ENCODE measurements around the gene PLB1. TPM values are rescaled to one million over a fixed set of nuclear protein-coding genes. Genes with fewer than 3 reads are reported as not detected.

PLB1 gene
- total RNA-seq, 2 experiments from 2014 or later, result 0.87 to 1.1 TPM

DNA sequence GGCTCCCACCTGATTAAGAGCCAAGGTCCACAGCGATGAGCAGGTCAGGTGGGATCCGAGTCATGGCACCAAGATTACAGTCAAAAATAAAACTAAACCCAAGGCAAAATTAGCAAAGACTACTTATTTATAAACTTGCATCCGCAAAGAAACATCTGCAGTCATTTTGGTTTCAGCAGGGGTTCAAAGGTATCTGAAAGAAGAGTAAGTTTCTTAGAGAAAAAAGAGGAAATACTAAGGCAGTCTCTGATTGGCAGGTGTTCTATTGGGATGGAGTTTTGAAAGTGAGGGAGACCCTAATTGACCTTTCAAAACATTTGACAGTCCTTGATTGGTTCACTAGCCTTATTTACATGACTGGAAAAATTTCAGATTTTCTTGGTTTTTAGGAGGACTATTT is 11.0 kb upstream of the PLB1 start:
- DNase-seq (no peak), ATAC-seq (no peak)
- CTCF ChIA-PET, result interaction anchor here (0.6 to 1.0 kb wide), 2 partner anchors 8 to 825 kb away, joined by 3 to 4 read pairs; no protein-coding TSS in a partner anchor
- H3K27me3 Mint-ChIP-seq, result no peaks in the 10 kb centered on the region
- no peaks in the 10 kb centered on the region for H3K36me3 Mint-ChIP-seq (ENCODE audit: low read depth)
- POLR2A ChIA-PET, result no interaction called here
- intact Hi-C loops (cut with DNase I, micrococcal nuclease), result no loop called here
- H3K4me1 Mint-ChIP-seq, result peaks cover 4% of the 10 kb centered on the region
- no peak overlapping the region for H3K27ac Mint-ChIP-seq
- H3K9me3 Mint-ChIP-seq (ENCODE audit: low read depth), result peaks cover 4% of the 10 kb centered on the region
- no peak overlapping the region for H3K4me3 Mint-ChIP-seq

DNA sequence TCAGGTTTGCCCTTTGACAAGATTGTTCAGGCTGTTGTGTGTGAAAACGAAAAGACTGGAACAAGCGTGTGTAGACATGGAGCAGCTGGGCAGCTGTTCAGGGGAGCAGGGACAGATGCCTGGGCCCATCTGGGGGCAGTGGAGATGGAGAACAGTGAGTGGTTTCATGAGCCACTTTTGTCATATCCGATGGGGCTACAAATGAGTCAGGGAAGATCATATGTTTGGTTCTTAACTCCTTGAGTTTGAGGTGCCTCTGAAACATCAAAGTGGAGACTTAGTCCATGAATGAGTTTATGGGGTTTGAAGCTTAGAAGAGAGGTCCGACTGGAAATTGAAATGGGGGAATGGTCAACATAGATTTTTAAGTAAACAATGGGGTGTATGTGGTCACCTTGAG is 9.3 kb upstream of the PLB1 start:
- Mint-ChIP-seq H3K4me3 (no peak overlapping the region), H3K27ac (no peak overlapping the region), H3K4me1 (no peaks in the 10 kb centered on the region), H3K36me3 (ENCODE audit: low read depth) (no peaks in the 10 kb centered on the region), H3K27me3 (no peaks in the 10 kb centered on the region), H3K9me3 (ENCODE audit: low read depth) (peaks cover 3% of the 10 kb centered on the region)
- ATAC-seq, result peak; percentile 42
- no peak for DNase-seq
- ChIA-PET CTCF (interaction anchor here (0.7 kb wide), 1 partner anchor 783 kb away, joined by 3 read pairs; no protein-coding TSS in a partner anchor), POLR2A (no interaction called here)
- intact Hi-C loops (cut with DNase I, micrococcal nuclease), result no loop called here

DNA sequence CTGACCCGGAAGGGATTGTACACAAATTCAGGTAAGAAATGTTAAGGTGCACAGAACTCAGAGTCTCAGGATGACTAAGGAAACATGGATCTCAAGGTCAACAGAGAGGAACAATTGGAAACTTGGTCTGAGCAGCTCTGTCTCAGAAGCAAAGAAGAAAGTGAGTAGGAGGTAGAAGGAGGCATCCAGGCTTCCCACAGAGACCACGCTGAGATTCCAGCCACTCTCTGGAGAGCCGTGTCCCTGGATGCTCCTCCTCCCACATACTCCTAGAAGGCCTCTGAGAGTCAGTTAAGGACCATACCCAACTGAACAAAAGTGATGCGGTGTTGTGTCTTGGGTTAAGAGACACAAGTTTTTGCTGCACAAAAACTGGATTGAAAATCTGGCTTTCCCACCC is 8.6 kb upstream of the PLB1 start:
- DNase-seq (no peak), ATAC-seq (no peak)
- no peaks in the 10 kb centered on the region for H3K36me3 Mint-ChIP-seq (ENCODE audit: low read depth)
- no peaks in the 10 kb centered on the region for H3K27me3 Mint-ChIP-seq
- H3K4me1 Mint-ChIP-seq, result no peaks in the 10 kb centered on the region
- CTCF ChIA-PET, result interaction anchor here (0.7 kb wide), 2 partner anchors 51 to 784 kb away, joined by 3 read pairs; no protein-coding TSS in a partner anchor
- H3K9me3 Mint-ChIP-seq (ENCODE audit: low read depth), result peaks cover 3% of the 10 kb centered on the region
- H3K4me3 Mint-ChIP-seq, result no peak overlapping the region
- H3K27ac Mint-ChIP-seq, result no peak overlapping the region
- POLR2A ChIA-PET, result no interaction called here
- intact Hi-C loops (cut with DNase I, micrococcal nuclease), result no loop called here

DNA sequence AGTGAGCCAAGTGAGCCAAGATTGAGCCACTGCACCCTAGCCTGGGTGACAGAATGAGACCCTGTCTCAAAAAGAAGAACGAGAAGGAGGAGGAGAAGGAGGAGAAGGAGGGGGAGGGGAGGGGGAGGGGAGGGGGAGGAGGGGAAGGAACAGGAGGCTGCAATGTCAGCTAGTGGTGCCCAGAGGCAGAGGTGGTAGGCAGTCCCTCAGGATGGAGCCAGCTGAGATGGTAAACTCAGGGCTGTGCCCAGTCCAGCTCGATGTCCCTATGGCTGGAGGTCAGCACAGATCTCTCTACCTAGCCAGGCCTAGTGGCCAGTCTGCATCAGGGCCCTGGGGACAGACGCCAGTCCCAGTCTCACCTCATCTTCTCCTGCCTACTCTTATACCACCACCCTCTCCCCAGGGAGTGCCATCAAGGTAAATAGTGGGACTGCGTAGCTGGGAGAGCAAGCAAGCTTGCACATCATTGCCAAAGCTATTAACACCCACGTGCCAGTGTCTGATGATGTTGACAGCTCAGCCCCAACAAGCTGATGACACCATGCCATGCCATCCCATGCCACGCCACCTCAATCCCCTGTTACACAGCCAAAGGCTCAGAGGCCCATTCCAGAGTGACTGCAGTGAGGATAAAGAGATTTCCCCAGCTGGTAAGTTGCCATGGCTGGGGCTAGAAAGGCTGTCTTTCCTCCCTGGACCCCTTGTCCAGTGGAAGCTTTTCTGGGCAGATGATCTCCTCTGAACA is 7.6 kb upstream of the PLB1 start:
- no peak for ATAC-seq
- H3K9me3 Mint-ChIP-seq (ENCODE audit: low read depth), result no peaks in the 10 kb centered on the region
- intact Hi-C loops (cut with DNase I, micrococcal nuclease), result no loop called here

DNA sequence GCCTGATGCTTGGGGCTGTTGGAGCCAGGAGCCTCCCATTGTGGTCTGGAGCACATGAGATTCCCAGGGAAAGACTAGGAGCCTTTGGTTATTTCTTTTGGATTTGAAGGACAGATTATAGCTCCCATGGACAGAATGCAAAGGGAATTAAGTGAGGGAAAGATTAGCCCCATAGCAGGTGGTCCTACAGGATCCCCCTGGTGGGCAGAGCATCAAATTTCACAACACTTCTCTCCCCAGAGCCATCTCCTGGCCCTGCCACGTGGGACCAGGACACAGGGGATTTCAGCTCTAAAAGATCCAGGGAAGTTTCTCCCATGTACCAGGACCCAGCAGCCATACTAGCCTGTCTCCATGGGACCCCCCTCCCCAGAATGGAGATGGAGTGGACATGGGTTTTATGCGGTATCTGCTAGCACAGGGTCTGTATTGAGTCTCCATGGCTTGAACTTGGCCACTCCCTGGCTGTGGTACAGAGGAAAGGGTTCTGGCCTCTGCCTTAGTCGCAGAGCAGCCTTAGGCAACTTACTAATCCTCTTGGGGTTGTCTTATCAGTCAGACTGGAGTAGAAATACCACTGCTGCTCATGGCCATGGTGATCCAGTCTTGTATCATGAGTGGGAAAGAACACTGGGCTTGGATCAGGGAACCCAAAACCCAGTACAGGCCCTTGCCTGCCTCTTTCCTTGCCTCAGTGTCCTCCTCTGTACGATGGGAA is 6.8 kb upstream of the PLB1 start:
- Mint-ChIP-seq H3K4me1 (no peaks in the 10 kb centered on the region), H3K9me3 (ENCODE audit: low read depth) (no peaks in the 10 kb centered on the region), H3K27me3 (no peaks in the 10 kb centered on the region), H3K27ac (no peak overlapping the region), H3K36me3 (ENCODE audit: low read depth) (no peaks in the 10 kb centered on the region), H3K4me3 (no peak overlapping the region)
- intact Hi-C loops (cut with DNase I, micrococcal nuclease), result no loop called here
- ATAC-seq (no peak), DNase-seq (no peak)
- ChIA-PET CTCF (interaction anchor here (1.6 kb wide), 1 partner anchor 8 kb away, joined by 6 read pairs; no protein-coding TSS in a partner anchor), POLR2A (no interaction called here)

More for the DNA sequence above, 7.6 kb upstream of the PLB1 start:
- H3K4me1 Mint-ChIP-seq, result no peaks in the 10 kb centered on the region
- H3K27ac Mint-ChIP-seq, result no peak overlapping the region
- CTCF ChIA-PET, result interaction anchor here (1.6 kb wide), 1 partner anchor 9 kb away, joined by 6 read pairs; no protein-coding TSS in a partner anchor
- no peaks in the 10 kb centered on the region for H3K27me3 Mint-ChIP-seq
- no peak for DNase-seq
- POLR2A ChIA-PET, result no interaction called here
- H3K36me3 Mint-ChIP-seq (ENCODE audit: low read depth), result no peaks in the 10 kb centered on the region
- no peak overlapping the region for H3K4me3 Mint-ChIP-seq

DNA sequence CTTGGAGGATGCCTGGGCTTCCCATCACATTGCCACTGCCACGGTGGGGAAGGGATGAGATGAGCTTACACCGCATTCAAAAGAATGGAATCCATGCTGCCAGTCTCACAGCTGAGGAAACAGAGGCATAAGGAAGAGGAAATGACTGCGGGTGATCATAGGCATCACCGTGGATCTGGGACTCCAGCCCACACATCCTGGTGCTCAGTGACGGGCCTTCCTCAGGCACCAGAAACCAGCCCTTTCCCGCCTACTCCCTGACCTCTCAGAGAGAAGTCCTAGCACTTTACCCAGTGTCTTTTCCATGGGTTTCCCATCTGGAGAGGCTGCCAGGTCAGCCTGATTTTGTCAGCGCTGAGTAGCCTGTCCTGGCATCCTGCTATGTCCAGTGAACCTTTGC is 5.3 kb upstream of the PLB1 start:
- ChIA-PET CTCF (interaction anchor here (0.6 to 1.0 kb wide), 2 partner anchors 15 to 619 kb away, joined by 3 to 5 read pairs; no protein-coding TSS in a partner anchor), POLR2A (no interaction called here)
- no peak for DNase-seq
- H3K9me3 Mint-ChIP-seq (ENCODE audit: low read depth), result no peaks in the 10 kb centered on the region
- H3K4me3 Mint-ChIP-seq, result no peak overlapping the region
- H3K4me1 Mint-ChIP-seq, result no peaks in the 10 kb centered on the region
- intact Hi-C loops (cut with DNase I, micrococcal nuclease), result no loop called here
- H3K27me3 Mint-ChIP-seq, result no peaks in the 10 kb centered on the region
- no peaks in the 10 kb centered on the region for H3K36me3 Mint-ChIP-seq (ENCODE audit: low read depth)
- ATAC-seq, result no peak
- H3K27ac Mint-ChIP-seq, result no peak overlapping the region

DNA sequence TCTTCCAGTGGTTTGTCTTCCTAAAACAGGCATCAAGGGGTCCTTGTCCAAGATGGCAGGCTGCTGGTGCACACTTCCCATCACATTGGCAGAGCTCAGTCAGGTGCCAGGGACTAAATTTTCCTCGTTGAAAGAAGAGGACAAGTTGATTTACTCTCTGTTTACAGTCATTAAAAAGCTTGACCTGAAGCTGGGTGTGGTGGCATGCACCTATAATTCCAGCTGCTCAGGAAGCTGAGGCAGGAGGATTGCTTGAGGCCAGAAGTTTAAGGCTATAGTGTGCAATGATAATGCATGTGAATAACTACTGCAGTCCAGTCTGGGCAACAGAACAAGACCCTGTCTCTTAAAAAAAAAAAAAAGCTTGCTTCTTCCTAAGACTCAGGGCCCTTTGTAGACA is 3.6 kb upstream of the PLB1 start:
- no peaks in the 10 kb centered on the region for H3K4me1 Mint-ChIP-seq
- H3K9me3 Mint-ChIP-seq (ENCODE audit: low read depth), result no peaks in the 10 kb centered on the region
- intact Hi-C loops (cut with DNase I, micrococcal nuclease), result no loop called here
- no peaks in the 10 kb centered on the region for H3K36me3 Mint-ChIP-seq (ENCODE audit: low read depth)
- POLR2A ChIA-PET, result no interaction called here
- no peak for ATAC-seq
- no peak overlapping the region for H3K27ac Mint-ChIP-seq
- no peak for DNase-seq
- no peak overlapping the region for H3K4me3 Mint-ChIP-seq
- CTCF ChIA-PET, result interaction anchor here (0.5 to 1.6 kb wide), 9 partner anchors 8 to 1550 kb away, joined by 3 to 5 read pairs (median 3); no protein-coding TSS in a partner anchor
- H3K27me3 Mint-ChIP-seq, result no peaks in the 10 kb centered on the region

DNA sequence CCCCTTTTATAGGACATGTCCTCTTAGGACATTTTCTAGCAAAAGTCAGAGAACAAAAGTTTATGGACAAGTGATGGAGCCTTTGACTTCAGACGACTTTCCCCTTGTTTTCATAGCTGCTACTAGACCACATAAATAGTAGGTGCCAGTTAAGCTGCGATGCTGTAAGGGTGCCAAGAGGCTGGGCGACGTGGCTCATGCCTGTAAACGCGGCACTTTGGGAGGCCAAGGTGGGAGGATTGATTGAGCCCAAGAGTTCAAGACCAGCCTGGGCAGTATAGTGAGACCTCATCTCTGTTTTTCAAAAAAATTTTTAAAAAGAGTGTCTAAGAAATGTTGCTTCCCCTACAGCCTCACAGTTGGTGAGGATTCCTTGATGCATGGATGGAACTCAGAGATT is 2.2 kb upstream of the PLB1 start:
- no peaks in the 10 kb centered on the region for H3K4me1 Mint-ChIP-seq
- no peak for ATAC-seq
- no peaks in the 10 kb centered on the region for H3K36me3 Mint-ChIP-seq (ENCODE audit: low read depth)
- intact Hi-C loops (cut with DNase I, micrococcal nuclease), result no loop called here
- no peak overlapping the region for H3K4me3 Mint-ChIP-seq
- no peak overlapping the region for H3K27ac Mint-ChIP-seq
- H3K9me3 Mint-ChIP-seq (ENCODE audit: low read depth), result no peaks in the 10 kb centered on the region
- DNase-seq, result no peak
- ChIA-PET CTCF (no interaction called here), POLR2A (no interaction called here)
- no peaks in the 10 kb centered on the region for H3K27me3 Mint-ChIP-seq

DNA sequence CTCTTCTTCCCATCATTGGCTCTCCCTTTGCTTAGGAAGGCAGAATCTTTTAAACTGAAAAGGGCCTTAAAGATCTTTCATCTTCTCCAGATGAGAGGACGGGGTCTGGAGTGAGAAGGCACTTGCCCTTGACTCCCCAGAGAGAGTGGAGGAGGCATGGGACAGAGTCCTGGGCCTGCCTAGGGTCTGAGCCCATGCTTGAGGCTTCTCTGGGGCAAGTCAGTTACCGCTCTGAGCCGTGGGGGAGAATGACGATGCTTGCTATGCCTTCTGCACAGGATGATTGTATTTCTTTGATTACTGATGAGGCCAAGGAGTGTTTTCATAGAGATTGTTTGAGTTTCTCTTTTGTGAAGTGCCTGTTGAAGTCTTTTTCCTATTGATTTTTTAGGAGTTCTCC is 921 bp downstream of the PLB1 start:
- Mint-ChIP-seq H3K27me3 (no peaks in the 10 kb centered on the region), H3K9me3 (ENCODE audit: low read depth) (no peaks in the 10 kb centered on the region), H3K4me3 (no peak overlapping the region), H3K27ac (no peak overlapping the region), H3K4me1 (no peaks in the 10 kb centered on the region), H3K36me3 (ENCODE audit: low read depth) (no peaks in the 10 kb centered on the region)
- ChIA-PET POLR2A (interaction anchor here (0.6 kb wide), 1 partner anchor 869 kb away, joined by 3 read pairs; no protein-coding TSS in a partner anchor), CTCF (interaction anchor here (0.9 to 2.0 kb wide), 3 partner anchors 8 to 493 kb away, joined by 3 to 6 read pairs (median 4); no protein-coding TSS in a partner anchor)
- no peak for ATAC-seq
- intact Hi-C loops (cut with DNase I, micrococcal nuclease), result no loop called here
- DNase-seq, result no peak

DNA sequence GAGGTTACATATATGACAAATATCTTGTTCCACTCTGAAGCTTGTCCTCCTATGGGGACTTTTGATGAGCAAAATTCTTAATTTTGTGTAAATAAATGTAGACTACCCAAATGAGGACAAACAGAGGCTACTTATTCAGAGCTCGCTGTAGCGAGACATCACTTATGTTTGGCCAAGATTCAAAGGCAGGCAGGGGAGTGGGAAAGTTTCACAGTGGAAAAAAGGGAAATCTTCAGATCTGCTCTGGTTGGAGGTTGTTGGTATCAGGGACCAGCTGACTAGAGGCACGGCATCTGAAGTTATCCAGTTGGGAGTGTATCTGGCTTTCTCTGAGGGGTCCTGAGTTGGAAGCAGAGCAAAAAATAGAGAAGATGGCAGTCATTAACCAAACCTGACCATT is 1.3 kb downstream of the PLB1 start:
- ChIA-PET CTCF (interaction anchor here (0.9 to 2.0 kb wide), 3 partner anchors 9 to 494 kb away, joined by 3 to 6 read pairs (median 4); no protein-coding TSS in a partner anchor), POLR2A (interaction anchor here (0.6 kb wide), 1 partner anchor 870 kb away, joined by 3 read pairs; no protein-coding TSS in a partner anchor)
- no peak overlapping the region for H3K4me3 Mint-ChIP-seq
- ATAC-seq (no peak), DNase-seq (no peak)
- H3K9me3 Mint-ChIP-seq (ENCODE audit: low read depth), result no peaks in the 10 kb centered on the region
- intact Hi-C loops (cut with DNase I, micrococcal nuclease), result no loop called here
- H3K27ac Mint-ChIP-seq, result no peak overlapping the region
- H3K36me3 Mint-ChIP-seq (ENCODE audit: low read depth), result no peaks in the 10 kb centered on the region
- no peaks in the 10 kb centered on the region for H3K27me3 Mint-ChIP-seq
- no peaks in the 10 kb centered on the region for H3K4me1 Mint-ChIP-seq

DNA sequence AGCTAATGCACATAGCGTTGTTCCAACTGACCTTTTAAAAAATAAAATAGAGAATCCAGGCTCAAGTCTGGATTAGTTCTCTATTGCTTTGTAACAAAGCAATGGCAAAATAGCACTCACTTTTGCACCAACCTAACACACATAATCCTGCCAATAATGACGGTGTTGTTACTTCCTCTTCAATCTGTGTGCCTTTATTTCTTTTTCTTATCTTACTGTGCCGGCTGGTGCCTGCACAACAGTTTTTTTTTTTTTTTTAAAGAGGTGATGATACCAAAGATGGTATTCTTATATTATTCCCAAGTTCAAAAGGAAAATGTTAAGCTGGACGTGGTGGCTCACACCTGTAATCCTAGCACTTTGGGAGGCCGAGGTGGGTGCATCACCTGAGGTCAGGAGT is 3.4 kb downstream of the PLB1 start:
- no peak overlapping the region for H3K4me3 Mint-ChIP-seq
- ATAC-seq, result no peak
- POLR2A ChIA-PET, result no interaction called here
- DNase-seq, result no peak
- H3K9me3 Mint-ChIP-seq (ENCODE audit: low read depth), result no peaks in the 10 kb centered on the region
- intact Hi-C loops (cut with DNase I, micrococcal nuclease), result no loop called here
- no peak overlapping the region for H3K27ac Mint-ChIP-seq
- no peaks in the 10 kb centered on the region for H3K36me3 Mint-ChIP-seq (ENCODE audit: low read depth)
- CTCF ChIA-PET, result interaction anchor here (1.0 kb wide), 1 partner anchor 260 kb away, joined by 4 read pairs; no protein-coding TSS in a partner anchor
- H3K27me3 Mint-ChIP-seq, result no peaks in the 10 kb centered on the region
- H3K4me1 Mint-ChIP-seq, result no peaks in the 10 kb centered on the region
